HCT116 (cell line): ENCODE results near the gene UBASH3B. TPM values are rescaled to one million over a fixed set of nuclear protein-coding genes. Genes with fewer than 3 reads are reported as not detected.
A peak's percentile ranks its signal among the peaks of the same experiment; 100 is the strongest.

Experiments
- ATAC-seq: fragments of 200-7000 bp; cut with Tn5 transposase; 2 replicates; pipeline ENCODE4 v1.9.1; 2020; ENCODE audit warnings: mild to moderate bottlenecking, moderate library complexity
- BruUV-seq: library from RNA; stranded (reverse); fragments of 400-500 nt; replicated peaks from 2 replicates; lab custom pipeline; 2021; lab: Mats Ljungman, UMichigan
- CTCF ChIA-PET: fragments of 300-600 bp; sonication (Branson Sonifier 250); formaldehyde crosslinking; loops from one replicate; lab custom pipeline; 2021; ENCODE audit warnings: antibody characterized with exemption; lab: Charles Lee
- POLR2A ChIA-PET: fragments of 300-600, 350-600 bp; sonication (Branson Sonifier 250); formaldehyde crosslinking; loops from one replicate; lab custom pipeline; 2021; ENCODE audit warnings: antibody characterized with exemption; lab: Charles Lee
- RAD21 ChIA-PET, 2 experiments: fragments of 300-600 bp; sonication (Branson Sonifier 250); formaldehyde crosslinking; loops; one replicate each; lab custom pipeline; 2023; ENCODE audit warnings: low total read pairs in 2 of 2; ENCODE audit not compliant: uncharacterized antibody in 2 of 2, unreplicated experiment in 2 of 2, low non-redundant PET in 1 of 2; lab: Charles Lee
- DNase-seq: peaks from one replicate; pipeline ENCODE4 v3.0.0-alpha.2; 2010; ENCODE audit warnings: low read depth, low spot score
- H2AFZ ChIP-seq: fragments of 200-600 bp; shearing (Covaris generic), sonication (generic); 2 replicates; pipeline ENCODE4 v1.6.1; 2017; ENCODE audit warnings: low read depth, mixed run types, mixed read lengths, antibody characterized with exemption, low read length; ENCODE audit not compliant: poor library complexity, severe bottlenecking
- H3K27ac ChIP-seq: 2 replicates; pipeline ENCODE4 v1.5.1; 2012; ENCODE audit warnings: low read depth, low read length
- H3K27me3 ChIP-seq: fragments of 200-600 bp; sonication (generic); 2 replicates; pipeline ENCODE4 v1.6.1; 2016; ENCODE audit warnings: mixed run types, low read length, mixed read lengths; ENCODE audit not compliant: insufficient read depth
- H3K36me3 ChIP-seq, 2 experiments: fragments of 200-500 bp in 1 of 2; fragments of 200-600 bp in 1 of 2; sonication (Bioruptor generic) in 1 of 2; sonication (generic) in 1 of 2; 2 replicates each; pipeline versions ENCODE4 v1.5.1 to v1.6.1; 2014 to 2016; ENCODE audit warnings: low read length in 2 of 2, inconsistent platforms in 1 of 2, mixed read lengths in 1 of 2, mixed run types in 1 of 2; ENCODE audit not compliant: insufficient read depth in 2 of 2, control insufficient read depth in 1 of 2
- H3K4me1 ChIP-seq, 2 experiments: fragments of 200-600 bp in 1 of 2; sonication (generic) in 1 of 2; 2 replicates each; pipeline versions ENCODE4 v1.5.1 to v1.6.1; 2012 to 2017; ENCODE audit warnings: low read length in 2 of 2, inconsistent platforms in 1 of 2, mild to moderate bottlenecking in 1 of 2, mixed read lengths in 1 of 2, mixed run types in 1 of 2, moderate library complexity in 1 of 2; ENCODE audit not compliant: insufficient read depth in 2 of 2, control insufficient read depth in 1 of 2
- H3K4me2 ChIP-seq: fragments of 200-600 bp; sonication (generic); 2 replicates; pipeline ENCODE4 v1.6.1; 2017; ENCODE audit warnings: mixed run types, low read length, mixed read lengths
- H3K4me3 ChIP-seq, 2 experiments: fragments of 200-600 bp in 1 of 2; sonication (generic) in 1 of 2; replicated peaks in 1 of 2; 2 replicates each; pipeline ENCODE4 v1.5.1; 2011 to 2016; ENCODE audit warnings: low read length in 2 of 2, control low read depth in 1 of 2, low read depth in 1 of 2, mild to moderate bottlenecking in 1 of 2, mixed read lengths in 1 of 2, mixed run types in 1 of 2
- H3K79me2 ChIP-seq: fragments of 200-600 bp; sonication (generic); 2 replicates; pipeline ENCODE4 v1.6.1; 2017; ENCODE audit warnings: mild to moderate bottlenecking, mixed run types, low read length, moderate library complexity, mixed read lengths; ENCODE audit not compliant: insufficient read depth
- H3K9ac ChIP-seq: fragments of 200-600 bp; sonication (generic); 2 replicates; pipeline ENCODE4 v1.6.1; 2016; ENCODE audit warnings: low read length, mixed read lengths
- H3K9me2 ChIP-seq: fragments of 200-600 bp; sonication (generic), shearing (Covaris generic); 2 replicates; pipeline ENCODE4 v1.6.1; 2017; ENCODE audit warnings: mixed run types, mild to moderate bottlenecking, moderate library complexity; ENCODE audit not compliant: insufficient read depth
- H3K9me3 ChIP-seq, 2 experiments: fragments of 200-500 bp in 1 of 2; fragments of 200-600 bp in 1 of 2; sonication (Bioruptor generic) in 1 of 2; sonication (generic) in 1 of 2; 2 replicates each; pipeline ENCODE4 v1.6.1; 2014 to 2017; ENCODE audit warnings: low read length in 2 of 2, mixed read lengths in 2 of 2, inconsistent platforms in 1 of 2, low read depth in 1 of 2, mild to moderate bottlenecking in 1 of 2, mixed run types in 1 of 2, moderate library complexity in 1 of 2; ENCODE audit not compliant: control insufficient read depth in 1 of 2, insufficient read depth in 1 of 2
- H4K20me1 ChIP-seq: fragments of 200-600 bp; sonication (generic), shearing (Covaris generic); 2 replicates; pipeline ENCODE4 v1.6.1; 2017; ENCODE audit warnings: mixed run types, mild to moderate bottlenecking, moderate library complexity; ENCODE audit not compliant: insufficient read depth
- CBX3 ChIP-seq: IDR thresholded peaks from 2 replicates; pipeline ENCODE4 v1.6.1; 2012; ENCODE audit warnings: low read depth
- CEBPB ChIP-seq: IDR thresholded peaks from 2 replicates; pipeline ENCODE4 v1.6.1; 2012; ENCODE audit warnings: low read depth
- CTCF ChIP-seq, 3 experiments: fragments of 200-600 bp in 1 of 3; sonication (generic) in 1 of 3; IDR thresholded peaks in 2 of 3; conservative IDR thresholded peaks in 1 of 3; 2 replicates each; pipeline ENCODE4 v1.5.1; 2012 to 2017; ENCODE audit warnings: low read depth in 2 of 3, low read length in 2 of 3, antibody characterized with exemption in 1 of 3, borderline replicate concordance in 1 of 3, control low read depth in 1 of 3, mild to moderate bottlenecking in 1 of 3, mixed read lengths in 1 of 3, mixed run types in 1 of 3, moderate library complexity in 1 of 3; ENCODE audit not compliant: insufficient read depth in 1 of 3
- EGR1 ChIP-seq: IDR thresholded peaks from 2 replicates; pipeline ENCODE4 v1.6.1; 2012; ENCODE audit warnings: low read depth
- EZH2 ChIP-seq: fragments of 200-600 bp; sonication (generic); IDR thresholded peaks from 2 replicates; pipeline ENCODE4 v1.6.1; 2017; ENCODE audit warnings: antibody characterized with exemption, mixed run types
- FOSL1 ChIP-seq: IDR thresholded peaks from 2 replicates; pipeline ENCODE4 v1.6.1; 2012; ENCODE audit warnings: low read depth
- MAX ChIP-seq: IDR thresholded peaks from 2 replicates; pipeline ENCODE4 v1.6.1; 2012
- RAD21 ChIP-seq: IDR thresholded peaks from 2 replicates; pipeline ENCODE4 v1.6.1; 2012; ENCODE audit warnings: low read depth, mild to moderate bottlenecking
- REST ChIP-seq: IDR thresholded peaks from 2 replicates; pipeline ENCODE4 v1.6.1; 2012; ENCODE audit warnings: low read depth
- SP1 ChIP-seq: IDR thresholded peaks from 2 replicates; pipeline ENCODE4 v1.6.1; 2012; ENCODE audit warnings: low read depth
- ZFX ChIP-seq: fragments of 450-650 bp; IDR thresholded peaks from 2 replicates; pipeline ENCODE4 v1.6.1; 2017
- intact Hi-C: fragments of 100-400 bp; cut with micrococcal nuclease; formaldehyde crosslinking; loops from 2 replicates; pipeline ENCODE4 v1.10.0; 2022
- total RNA-seq: library from RNA; stranded (reverse); gene quantifications from one replicate; pipeline ENCODE4 v1.2.1, GENCODE V29; 2021; ENCODE audit not compliant: unreplicated experiment

Gene UBASH3B
- total RNA-seq, 1 experiment from 2014 or later, result 40.3 TPM

- Histone ChIP-seq H3K9ac (no peak overlapping the region), H3K27ac (no peak overlapping the region), H3K9me2 (no peaks in the 10 kb centered on the region), H3K4me3 (no peak overlapping the region), H4K20me1 (peaks cover 3% of the 10 kb centered on the region; the same call in 1 of the 2 replicates), H2AFZ (no peak overlapping the region), H3K27me3 (no peaks in the 10 kb centered on the region), H3K9me3 (no peaks in the 10 kb centered on the region), H3K4me2 (peak overlapping the region; percentile 27; the same call in 1 of the 2 replicates), H3K36me3 (no peaks in the 10 kb centered on the region), H3K79me2 (peaks cover 70% of the 10 kb centered on the region), H3K4me1 (peaks cover 13 to 31% of the 10 kb centered on the region in 2 experiments; a peak in 3 of 4 replicates)
- CTCF ChIA-PET, result no interaction called here
- intact Hi-C loops, result no loop called here
- TF ChIP-seq MAX, result no peak
- TF ChIP-seq REST, result no peak
- TF ChIP-seq CEBPB, result no peak
- no peak for TF ChIP-seq EGR1
- TF ChIP-seq CBX3, result no peak
- no peak for TF ChIP-seq RAD21
- no peak for TF ChIP-seq CTCF (IDR thresholded peaks at IDR 0.05 in 2 of 3, conservative IDR thresholded peaks at IDR 0.05 in 1 of 3; ENCODE audit: borderline replicate concordance in 1 of 3, insufficient read depth in 1 of 3, low read depth in 2 of 3, low read length in 2 of 3)
- TF ChIP-seq FOSL1, result no peak
- TF ChIP-seq SP1, result no peak
- no peak for TF ChIP-seq EZH2
- no peak for TF ChIP-seq ZFX
- BruUV-seq, result no TSS peak
- DNase-seq, result no peak
- POLR2A ChIA-PET, result no interaction called here
- RAD21 ChIA-PET, result no interaction called here
- no peak for ATAC-seq
Measured at GRCh38 chr11:122661182-122661945, 5.8 kb downstream of the UBASH3B start.
